ENCODE results near the gene MCMBP. TPM values are rescaled to one million over a fixed set of nuclear protein-coding genes. Genes with fewer than 3 reads are reported as not detected.
"Not testable (repeated sequence)": the region's sequence is repeated elsewhere in the genome, so short reads cannot be mapped to it uniquely, and the experiment has no call there.

Gene MCMBP
- total RNA-seq, 1 experiment from 2014 or later: 105 TPM

GRCh38 chr10:119830851-119831250, 41.8 kb downstream of the MCMBP start:
- DNase-seq (ENCODE audit: low read depth): no peak

- no peak for DNase-seq (ENCODE audit: low read depth)
These were observed 43.2 kb downstream of the MCMBP start for GRCh38 chr10:119829429-119829828.

GRCh38 chr10:119827430-119827829, 45.2 kb downstream of the MCMBP start:
- DNase-seq (ENCODE audit: low read depth): no peak

- no peak for DNase-seq (ENCODE audit: low read depth)
These were observed 45.9 kb downstream of the MCMBP start for GRCh38 chr10:119826771-119827170.

- DNase-seq (ENCODE audit: low read depth): no peak
These were observed 48.3 kb downstream of the MCMBP start for GRCh38 chr10:119824299-119824698.

GRCh38 chr10:119821182-119821581, 51.5 kb downstream of the MCMBP start:
- no peak for DNase-seq (ENCODE audit: low read depth)

- DNase-seq (ENCODE audit: low read depth): no peak
These were observed 53.8 kb downstream of the MCMBP start for GRCh38 chr10:119818889-119819270.

- DNase-seq (ENCODE audit: low read depth): no peak
These were observed 54.4 kb downstream of the MCMBP start for GRCh38 chr10:119817991-119818888.

GRCh38 chr10:119815671-119816070, 57.0 kb downstream of the MCMBP start:
- no peak for DNase-seq (ENCODE audit: low read depth)

GRCh38 chr10:119812684-119813083, 60.0 kb downstream of the MCMBP start:
- no peak for DNase-seq (ENCODE audit: low read depth)

- no peak for DNase-seq (ENCODE audit: low read depth)
These were observed 61.5 kb downstream of the MCMBP start for GRCh38 chr10:119811122-119811521.

GRCh38 chr10:119807960-119808697, 64.5 kb downstream of the MCMBP start:
- peak; percentile 84 for DNase-seq (ENCODE audit: low read depth)

- no peak for DNase-seq (ENCODE audit: low read depth)
These were observed 66.1 kb downstream of the MCMBP start for GRCh38 chr10:119806334-119807130.

- no peak for DNase-seq (ENCODE audit: low read depth)
These were observed 66.9 kb downstream of the MCMBP start for GRCh38 chr10:119805702-119806230.

- DNase-seq (ENCODE audit: low read depth): no peak
These were observed 69.4 kb downstream of the MCMBP start for GRCh38 chr10:119803264-119803663.

- no peak for DNase-seq (ENCODE audit: low read depth)
These were observed 70.6 kb downstream of the MCMBP start for GRCh38 chr10:119801998-119802538.

GRCh38 chr10:119801176-119801575, 71.5 kb downstream of the MCMBP start:
- no peak for DNase-seq (ENCODE audit: low read depth)

GRCh38 chr10:119796039-119796438, 76.6 kb downstream of the MCMBP start:
- no peak for DNase-seq (ENCODE audit: low read depth)

GRCh38 chr10:119795101-119795500, 77.5 kb downstream of the MCMBP start:
- not testable (repeated sequence) for DNase-seq (ENCODE audit: low read depth)

- DNase-seq (ENCODE audit: low read depth): peak; percentile 52
These were observed 86.4 kb downstream of the MCMBP start for GRCh38 chr10:119786117-119786769.

Measured in HT1080 (cell line).